Activated effector memory CD4-positive, alpha-beta T cell treated with Interleukin-2 at 50 U/mL for 16 hours (primary cell): Measurements from ENCODE around the gene MAGI1.
"Not testable (repeated sequence)": the region's sequence is repeated elsewhere in the genome, so short reads cannot be mapped to it uniquely, and the experiment has no call there.

Experiments
- DNase-seq: peaks from one replicate; pipeline ENCODE4 v3.0.0-alpha.2; 2020

Gene MAGI1

DNA sequence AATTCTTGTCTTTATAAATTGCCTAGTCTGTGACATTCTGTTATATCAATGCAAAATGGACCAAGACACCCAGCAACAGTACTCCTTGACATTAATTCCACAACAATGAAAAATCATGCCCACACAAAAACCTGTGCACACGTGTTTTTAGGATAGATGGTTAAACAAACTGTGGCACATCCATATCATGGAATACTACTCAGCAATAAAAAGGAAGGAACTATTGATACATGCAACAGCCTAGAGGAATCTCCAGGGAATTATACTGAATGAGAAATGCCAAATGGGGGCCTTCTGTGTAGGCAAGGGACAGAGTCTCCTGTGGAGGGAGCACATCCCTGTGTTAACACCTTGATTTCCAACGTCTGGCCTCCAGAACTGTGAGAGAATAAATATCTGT lies 388.5 kb downstream of the MAGI1 start:
- no peak for DNase-seq

DNA sequence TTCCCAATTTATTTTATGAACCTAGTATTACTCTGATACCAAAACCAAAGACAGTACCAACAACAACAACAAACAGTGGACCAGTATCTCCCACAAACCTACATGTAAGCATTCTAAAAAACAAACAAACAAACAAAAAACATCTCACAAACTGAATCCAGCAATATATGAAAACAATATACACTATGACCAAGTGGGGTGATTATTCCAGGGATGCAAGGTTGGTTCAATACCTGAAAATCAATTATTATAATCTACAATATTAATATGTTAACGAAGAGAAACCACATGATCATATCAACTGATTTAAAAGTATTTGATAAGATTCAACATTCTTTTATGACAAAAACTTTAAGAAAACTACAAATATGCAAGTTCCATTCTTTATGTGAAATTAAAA lies 391.3 kb downstream of the MAGI1 start:
- no peak for DNase-seq

DNA sequence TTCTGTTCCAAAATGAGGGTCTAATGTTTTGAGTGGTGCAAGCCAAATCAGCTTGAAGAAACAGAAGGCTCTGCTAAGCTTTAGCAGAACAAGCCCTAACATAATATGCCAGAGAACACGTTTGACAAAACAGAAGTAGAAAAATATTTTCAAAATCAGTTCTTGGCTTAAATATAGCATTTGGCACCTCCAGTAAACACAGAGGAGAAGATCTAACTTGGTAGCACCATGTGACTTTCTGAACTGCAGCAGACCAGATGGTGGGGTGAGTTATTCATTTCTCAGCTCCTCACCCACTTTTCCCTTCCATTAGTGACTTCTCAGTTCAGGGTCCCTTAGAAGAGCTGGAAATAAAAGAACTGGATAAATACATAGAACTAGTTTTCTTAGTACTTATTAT lies 395.8 kb downstream of the MAGI1 start:
- DNase-seq: no peak

DNA sequence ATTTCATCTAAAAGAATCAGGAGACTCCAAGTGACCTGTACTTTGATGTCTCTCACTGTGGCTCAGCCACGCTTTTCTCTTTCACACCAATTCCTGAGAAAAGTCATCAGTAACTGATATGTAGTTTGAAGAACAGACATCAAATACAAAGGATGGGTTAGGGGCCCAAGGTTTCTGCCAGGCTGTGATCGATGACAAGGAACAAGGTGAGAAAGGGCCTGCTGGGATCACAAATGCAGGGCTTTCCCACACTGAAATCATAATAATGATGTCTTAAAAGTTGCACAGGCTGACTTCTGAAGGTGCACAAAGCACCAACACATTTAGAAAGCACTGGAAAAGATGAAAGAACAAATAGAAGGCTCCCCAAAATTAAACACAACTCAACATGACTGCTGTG lies 396.9 kb downstream of the MAGI1 start:
- no peak for DNase-seq

DNA sequence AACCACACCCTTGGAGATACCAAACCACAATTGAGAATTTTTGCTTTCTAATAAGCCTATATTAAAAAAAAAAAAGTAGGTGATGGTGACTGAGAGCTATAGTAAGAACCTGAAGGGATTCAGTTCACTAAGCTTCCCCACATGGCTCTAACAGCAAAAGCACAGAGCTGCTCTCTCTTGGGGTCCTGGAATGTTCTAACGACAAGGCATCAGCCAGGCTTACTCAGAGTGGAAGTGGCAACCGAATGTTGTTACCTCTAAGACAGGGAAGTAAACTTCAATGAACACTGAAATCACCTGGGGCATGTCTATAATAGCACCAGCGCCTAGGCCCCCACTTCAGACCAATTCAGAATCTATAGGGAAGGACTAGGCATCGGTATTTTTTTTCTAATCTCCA lies 397.7 kb downstream of the MAGI1 start:
- no peak for DNase-seq

DNA sequence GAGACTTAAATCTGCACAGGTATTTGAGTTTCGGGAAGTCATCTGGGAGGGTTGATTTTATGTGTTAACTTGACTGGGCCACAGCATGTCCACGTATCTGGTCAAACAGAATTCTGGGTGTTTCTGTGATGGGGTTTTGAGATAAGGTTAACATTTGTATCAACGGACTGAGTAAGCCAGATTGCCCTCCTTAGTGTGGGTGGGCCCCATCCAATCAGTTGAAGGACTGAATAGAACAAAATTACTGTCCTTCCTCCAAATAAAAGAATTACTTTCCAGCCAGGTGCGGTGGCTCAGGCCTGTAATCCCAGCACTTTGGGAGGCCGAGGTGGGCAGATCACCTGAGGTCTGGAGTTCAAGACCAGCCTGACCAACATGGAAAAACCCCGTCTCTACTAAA lies 399.3 kb downstream of the MAGI1 start:
- DNase-seq: no peak

DNA sequence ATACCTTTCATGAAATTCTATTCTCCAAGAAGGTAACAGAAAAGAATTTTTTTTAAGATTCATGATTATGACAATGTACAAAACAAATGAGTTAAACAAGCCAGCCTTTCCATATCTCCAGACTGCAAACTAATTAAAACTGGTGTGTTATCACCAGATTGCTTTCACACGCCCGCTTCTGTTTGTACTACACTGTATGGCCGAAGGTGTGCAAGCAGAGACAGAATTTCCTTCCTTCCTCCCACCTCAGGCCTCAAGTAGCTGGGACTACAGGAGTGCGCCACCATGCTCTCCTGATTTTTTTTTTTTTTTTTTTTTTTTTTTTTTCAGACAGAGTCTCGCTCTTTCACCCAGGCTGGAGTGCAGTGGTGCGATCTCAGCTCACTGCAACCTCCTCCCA lies 400.4 kb downstream of the MAGI1 start:
- no peak for DNase-seq

DNA sequence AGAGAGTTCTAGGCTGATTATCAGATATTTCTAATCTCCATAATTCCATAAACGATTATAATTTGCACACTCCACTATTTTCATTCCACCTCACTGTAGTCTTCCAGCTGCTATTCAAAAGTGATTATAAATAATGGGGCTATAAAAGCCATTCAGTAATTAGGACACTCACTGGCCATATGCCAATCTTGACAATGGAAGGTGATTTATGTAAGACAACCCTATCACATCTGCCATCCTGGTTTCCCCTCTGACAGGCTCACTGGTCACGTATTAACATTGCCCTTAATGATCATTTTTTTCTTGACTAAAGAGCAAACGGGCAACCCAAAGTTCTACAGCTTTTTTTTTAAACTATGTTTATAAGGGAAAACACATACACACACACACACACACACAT lies 402.4 kb downstream of the MAGI1 start:
- DNase-seq: no peak

DNA sequence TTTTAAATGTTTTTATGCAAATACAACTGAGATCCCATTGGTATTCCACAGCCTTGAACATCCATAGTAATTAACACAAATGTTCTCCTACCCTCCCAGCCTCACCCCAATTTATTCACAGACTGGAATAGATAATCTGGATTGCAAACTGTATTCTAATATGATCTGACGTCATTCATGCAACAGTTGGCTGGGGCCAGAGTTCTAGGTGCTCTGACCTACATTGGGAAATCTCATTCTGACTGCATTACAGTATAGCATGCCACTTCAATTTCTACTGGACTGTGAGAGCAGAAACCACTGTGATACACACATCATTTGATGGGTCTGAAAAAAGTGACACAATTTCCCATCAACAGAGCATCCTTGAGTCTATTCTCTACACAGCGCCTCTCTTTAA lies 403.1 kb downstream of the MAGI1 start:
- no peak for DNase-seq

DNA sequence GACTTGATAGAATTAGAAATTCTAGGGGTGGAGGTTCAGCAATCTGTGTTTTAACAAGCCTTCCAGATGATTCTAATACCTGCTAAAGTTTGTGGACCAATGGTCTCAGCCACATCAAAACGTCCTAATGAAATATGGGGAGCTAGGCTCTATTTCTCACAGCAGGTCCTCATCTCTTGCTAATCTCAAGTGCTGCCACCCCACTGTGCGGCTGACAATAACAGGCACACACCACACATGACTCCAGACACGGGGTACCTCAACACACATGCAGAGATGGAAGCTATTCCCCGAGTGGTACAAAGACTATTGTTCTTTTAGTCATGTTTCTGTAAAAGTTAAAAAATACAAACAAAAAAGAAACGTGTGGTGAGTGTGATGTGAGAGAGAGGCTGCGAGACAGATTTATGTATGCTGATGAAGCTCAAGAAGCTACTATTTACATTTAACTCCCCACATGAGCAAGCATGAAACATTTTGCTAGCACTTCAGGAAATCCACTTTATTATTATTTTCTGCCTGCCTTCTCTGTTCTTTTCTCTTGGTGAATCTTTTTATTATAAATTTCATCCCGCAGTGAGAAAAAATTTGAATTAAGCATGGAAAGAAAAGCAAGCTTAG lies 405.6 kb downstream of the MAGI1 start:
- DNase-seq: no peak

DNA sequence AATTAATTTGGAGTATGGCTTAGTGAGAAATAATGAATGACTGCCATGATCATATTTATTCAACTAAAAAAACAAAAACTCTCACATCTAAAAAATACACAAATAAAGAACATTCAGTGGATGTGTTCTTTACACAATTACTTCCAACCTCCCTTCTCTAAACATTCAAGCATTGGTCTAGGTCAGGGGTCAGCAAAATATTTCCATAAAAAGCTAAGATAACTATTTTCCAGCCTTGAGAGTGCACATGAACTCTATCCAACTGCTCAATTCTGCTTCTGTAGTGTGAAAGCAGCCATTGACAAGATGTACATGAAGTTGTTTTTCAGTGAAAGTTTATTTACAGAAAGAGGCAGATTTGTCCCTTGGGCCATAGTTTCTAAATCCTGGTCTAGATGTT lies 406.3 kb downstream of the MAGI1 start:
- no peak for DNase-seq

DNA sequence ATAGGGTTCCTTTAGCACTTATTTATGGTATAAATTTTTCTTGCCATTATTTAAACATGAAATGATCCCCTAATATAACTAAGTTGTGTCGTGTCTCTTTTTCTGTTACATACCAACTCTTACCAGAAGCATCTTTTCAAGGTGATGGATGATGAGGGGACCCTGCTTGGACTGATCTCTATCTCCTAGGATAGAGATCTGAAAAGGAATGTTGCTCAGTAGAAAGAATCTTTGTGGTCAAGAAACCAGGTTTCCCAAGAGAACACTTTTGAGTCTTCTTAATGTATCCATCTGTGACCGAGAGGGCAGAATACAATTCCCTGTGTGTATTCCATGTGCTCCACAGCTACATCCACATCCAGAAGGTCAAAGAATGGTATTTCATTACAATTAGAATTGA lies 409.7 kb downstream of the MAGI1 start:
- DNase-seq: no peak

DNA sequence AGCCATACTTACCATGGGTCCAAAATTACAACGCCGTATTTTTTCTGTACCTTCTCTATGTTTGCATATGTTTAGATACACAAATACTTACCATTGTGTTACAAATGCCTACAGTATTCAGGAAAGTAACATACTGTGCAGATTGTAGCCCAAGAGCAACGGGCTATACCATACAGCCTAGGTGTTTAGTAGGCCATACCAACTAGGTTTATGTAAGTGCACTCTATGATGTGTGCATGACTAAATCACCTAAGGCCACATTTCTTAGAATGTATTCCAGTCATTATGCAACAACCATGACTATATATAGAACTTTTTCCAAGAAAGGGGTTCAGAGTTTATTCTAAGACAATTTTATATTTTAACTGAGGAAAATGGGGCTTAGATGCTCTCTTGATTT lies 411.7 kb downstream of the MAGI1 start:
- DNase-seq: no peak

DNA sequence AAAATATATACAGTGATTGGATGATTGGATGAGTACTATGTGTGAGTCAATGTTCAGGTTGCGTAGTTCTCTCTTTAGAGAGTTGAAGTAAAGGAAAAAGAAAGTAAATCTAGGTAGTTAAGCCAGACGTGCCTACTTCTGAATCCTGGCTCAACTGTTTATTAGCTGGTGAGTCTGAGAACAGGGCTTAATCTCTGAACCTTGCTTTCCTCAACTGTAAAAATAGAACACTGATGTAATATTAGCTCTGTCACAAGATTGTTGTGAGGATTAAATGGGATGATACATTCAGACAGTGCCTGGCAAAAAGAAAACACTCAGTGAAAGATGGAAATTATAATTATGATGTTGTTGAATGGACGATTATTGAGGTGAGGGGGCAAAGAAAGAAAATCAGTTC lies 413.4 kb downstream of the MAGI1 start:
- DNase-seq: no peak

DNA sequence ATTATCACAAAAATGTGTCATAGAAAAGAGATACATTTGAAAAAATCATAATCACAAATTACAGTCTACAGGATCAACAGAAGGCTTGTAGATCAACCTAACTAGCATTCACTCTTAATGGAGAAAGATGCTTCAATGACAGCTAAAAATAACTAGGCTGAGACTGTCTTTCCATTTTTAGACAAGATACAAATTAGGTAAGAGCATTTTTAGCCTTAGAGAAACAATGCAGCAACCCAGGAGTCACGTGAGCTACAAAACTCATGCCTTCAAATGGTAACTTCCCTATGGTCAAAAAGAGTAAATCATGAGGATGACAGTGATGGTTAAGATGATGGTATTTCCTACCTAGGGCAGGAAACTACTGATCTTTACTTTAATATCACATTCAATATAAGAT lies 415.4 kb downstream of the MAGI1 start:
- no peak for DNase-seq

DNA sequence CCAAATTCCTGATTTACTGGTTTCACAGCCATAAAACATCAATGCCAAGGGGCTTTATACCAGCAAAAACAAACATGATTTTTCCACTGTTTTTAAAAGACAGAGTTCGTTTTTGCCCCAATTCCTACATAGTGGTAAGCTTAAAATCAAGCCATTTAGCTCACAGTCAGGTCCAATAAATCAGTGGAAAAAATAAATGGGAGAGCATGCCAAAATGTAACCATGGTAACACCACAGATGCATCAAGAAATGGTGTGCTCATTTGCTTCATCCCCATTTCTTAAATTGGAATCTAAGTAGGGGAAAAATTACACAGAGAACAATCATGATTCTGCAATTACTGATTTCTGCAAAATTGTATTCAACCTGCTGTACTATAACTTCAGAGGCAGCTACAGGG lies 418.8 kb downstream of the MAGI1 start:
- DNase-seq: no peak

DNA sequence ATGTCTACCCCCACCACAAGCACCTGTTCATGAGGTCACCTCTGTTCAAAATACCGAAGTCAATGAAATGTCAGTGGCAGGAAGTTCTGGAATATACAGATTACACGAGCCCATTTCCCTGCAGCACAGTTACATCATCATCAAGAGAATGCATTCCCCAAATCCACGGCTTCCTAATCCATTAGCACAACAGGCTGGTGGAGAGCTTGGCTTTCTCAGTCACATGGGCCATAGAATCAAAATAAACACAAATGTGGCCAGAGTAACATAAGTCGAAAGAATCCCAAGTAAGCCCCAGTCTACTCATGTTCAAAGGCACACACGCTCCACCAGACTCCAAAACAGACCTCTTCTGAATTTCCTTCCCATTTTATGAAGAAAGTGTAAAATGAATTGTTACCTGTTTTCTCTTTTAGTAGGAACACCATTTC lies 419.3 kb downstream of the MAGI1 start:
- DNase-seq: no peak

DNA sequence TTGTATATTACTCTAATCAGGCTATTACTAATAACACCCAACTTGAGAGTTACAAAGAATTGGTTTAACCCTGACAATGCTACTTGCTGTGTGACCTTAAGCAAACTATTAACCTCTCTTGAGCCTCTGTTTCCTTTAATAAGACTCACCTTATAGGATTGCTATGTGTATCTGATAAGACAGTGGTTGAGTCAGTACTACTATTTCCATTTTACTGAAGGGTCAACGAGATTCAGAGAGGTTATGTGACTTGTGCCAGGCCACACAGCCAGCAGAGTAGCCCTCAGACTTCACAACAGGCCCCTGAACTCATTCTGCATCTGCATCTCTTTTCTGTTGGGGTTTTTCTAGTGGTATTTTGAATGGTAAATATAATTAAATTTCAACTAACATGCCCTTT lies 420.1 kb downstream of the MAGI1 start:
- DNase-seq: no peak

DNA sequence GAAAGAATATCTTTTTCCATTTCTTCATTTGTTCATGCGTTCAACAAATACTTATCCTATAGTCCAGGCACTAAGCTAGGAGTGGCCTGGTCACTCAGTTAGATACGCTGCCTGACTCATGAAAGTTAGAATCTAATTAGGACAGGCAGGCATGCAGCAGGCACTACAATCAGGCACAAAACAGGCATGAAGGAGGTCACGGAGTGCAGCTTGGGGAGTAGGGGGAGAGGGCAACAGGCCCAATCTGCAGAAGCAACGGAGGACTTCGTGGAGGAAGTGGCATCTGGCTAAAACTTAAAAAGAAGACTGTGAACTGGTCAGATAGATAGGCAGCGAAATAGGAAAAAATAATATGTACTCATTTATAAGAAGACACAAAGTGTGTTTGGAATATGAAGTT lies 420.9 kb downstream of the MAGI1 start:
- no peak for DNase-seq

DNA sequence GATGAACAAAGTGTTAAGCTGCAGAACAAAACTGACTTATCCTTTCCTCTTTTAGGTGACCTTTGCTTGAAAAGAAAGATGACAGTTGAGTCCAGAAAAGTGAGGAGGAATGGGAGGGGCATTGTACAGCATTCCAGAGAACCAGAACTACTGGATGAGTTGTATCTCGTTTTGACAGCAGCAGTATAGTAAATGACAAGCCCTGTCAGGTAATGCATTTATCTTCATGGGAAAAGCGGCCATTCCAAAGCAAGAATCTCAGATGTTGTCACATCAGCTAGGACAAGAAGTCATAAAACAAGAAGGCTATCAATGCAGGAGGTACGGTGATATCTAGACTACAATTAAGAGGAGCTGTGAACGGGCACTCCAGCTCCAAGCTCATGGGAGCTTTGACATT lies 421.5 kb downstream of the MAGI1 start:
- DNase-seq: no peak

DNA sequence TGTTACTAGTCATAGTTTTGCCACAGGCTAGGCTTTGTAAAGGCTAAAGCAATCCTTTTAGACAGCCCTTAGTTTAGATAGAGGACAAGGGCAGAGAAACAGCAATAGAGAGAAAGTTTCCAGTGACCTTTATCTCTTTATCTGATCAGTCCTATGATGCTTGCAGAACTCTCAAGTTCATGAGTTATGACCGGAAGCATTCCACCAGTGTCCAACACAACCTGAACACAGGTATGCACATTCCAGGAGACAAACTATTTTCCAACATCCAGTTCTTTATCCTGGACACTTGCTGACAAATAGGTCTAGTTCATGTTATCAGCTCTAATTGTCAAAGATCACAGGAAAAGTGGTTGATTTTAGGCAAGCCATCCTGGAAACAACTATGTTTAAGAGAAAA lies 422.2 kb downstream of the MAGI1 start:
- no peak for DNase-seq

DNA sequence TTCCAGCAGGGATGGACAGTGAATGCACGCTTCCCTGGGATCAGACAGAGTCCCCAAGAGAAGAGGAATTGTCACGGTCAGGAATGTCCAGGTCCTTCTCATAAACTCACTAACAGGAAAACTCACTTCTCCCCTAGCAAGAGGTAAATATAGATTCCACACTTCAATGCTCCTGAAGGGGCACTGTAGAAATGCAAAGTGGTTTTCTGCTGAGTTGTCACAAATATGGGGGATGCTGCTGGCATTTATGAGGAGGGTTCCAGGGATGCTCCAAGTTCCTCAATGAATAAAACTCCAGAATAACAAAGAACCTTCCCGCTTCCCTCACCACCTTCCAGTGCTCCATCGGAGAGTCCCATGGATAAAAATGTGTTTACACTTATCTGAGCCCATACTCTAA lies 423.4 kb downstream of the MAGI1 start:
- DNase-seq: no peak

DNA sequence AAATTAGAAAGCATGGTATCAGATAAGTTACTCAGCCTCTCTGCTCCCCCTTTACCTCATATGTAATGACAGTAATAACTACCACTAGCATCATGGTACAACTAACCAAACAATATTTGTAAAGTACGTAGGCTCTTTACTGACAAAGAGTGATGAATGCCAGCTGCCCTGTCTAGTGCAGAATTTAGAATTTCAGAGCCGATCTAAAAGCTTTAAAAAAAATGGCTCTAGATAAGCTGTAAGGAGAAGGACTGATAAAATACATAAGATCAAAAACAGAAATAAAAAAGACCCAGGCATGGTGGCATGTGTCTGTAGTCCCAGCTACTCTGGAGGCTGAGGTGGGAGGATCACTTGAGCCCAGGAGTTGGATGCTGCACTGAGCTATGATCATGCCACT lies 424.1 kb downstream of the MAGI1 start:
- no peak for DNase-seq

DNA sequence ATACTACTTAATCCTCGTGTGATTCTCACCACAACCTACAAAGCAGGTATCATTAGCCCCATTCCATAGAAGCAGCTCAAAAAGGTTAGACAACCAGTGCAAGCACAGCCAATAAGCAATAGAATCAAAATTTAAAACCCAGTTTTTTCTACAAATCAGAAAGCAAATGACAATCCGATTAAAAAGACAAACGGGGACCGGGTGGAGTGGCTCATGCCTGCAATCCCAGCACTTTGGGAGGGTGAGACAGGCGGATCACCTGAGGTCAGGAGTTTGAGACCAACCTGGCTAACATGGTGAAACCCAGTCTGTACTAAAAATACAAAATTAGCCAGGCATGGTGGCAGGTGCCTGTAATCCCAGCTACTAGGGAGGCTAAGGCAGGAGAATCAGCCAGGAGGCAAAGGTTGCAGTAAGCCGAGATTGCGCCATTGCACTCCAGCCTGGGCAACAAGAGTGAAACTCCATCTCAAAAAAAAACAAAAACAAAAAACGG lies 430.7 kb downstream of the MAGI1 start:
- DNase-seq: not testable (repeated sequence)

DNA sequence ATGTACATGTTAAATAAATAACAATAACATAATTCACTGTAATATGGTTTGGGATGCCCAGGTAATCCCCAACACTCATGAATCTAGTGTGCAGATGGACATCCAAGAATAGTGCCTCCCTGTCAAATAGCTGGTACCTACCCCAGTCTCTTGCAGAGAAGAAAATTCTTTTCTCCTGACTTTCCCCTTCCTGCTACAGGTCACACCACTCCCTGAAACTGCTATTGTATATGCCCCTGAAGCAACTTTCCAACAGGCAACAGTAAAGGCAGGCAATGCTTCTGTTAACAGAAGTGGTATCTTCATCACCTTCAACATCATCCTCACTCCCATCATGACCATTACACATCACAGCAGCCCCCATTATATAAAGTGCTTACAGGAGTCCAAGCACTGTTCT lies 431.6 kb downstream of the MAGI1 start:
- DNase-seq: no peak
